Smooth muscle cell (in vitro differentiated cells): ENCODE data around the gene CDK8. TPM values are rescaled to one million over a fixed set of nuclear protein-coding genes. Genes with fewer than 3 reads are reported as not detected.

Experiments used
- DNase-seq: peaks from one replicate; lab custom pipeline; 2025; ENCODE audit not compliant: unreplicated experiment; lab: John Stamatoyannopoulos, UW
- H2AFZ ChIP-seq: fragments of 200-600 bp; sonication (generic); 2 replicates; pipeline ENCODE4 v1.6.0; 2016; ENCODE audit warnings: antibody characterized with exemption, low read depth, mild to moderate bottlenecking
- H3F3A ChIP-seq: fragments of 200-600 bp; sonication (generic); 2 replicates; pipeline ENCODE4 v1.6.0; 2017; ENCODE audit warnings: antibody characterized with exemption, low read depth
- H3K27ac ChIP-seq: fragments of 200-600 bp; sonication (generic); 2 replicates; pipeline ENCODE4 v1.5.1; 2016; ENCODE audit warnings: low read depth, mild to moderate bottlenecking
- H3K27me3 ChIP-seq: fragments of 200-600 bp; sonication (generic); 2 replicates; pipeline ENCODE4 v1.6.1; 2016; ENCODE audit warnings: low read depth, mild to moderate bottlenecking
- H3K36me3 ChIP-seq: fragments of 200-600 bp; sonication (generic); 2 replicates; pipeline ENCODE4 v1.5.1; 2016; ENCODE audit warnings: low read depth
- H3K4me1 ChIP-seq: fragments of 200-600 bp; sonication (generic); 2 replicates; pipeline ENCODE4 v1.5.1; 2016; ENCODE audit warnings: low read depth
- H3K4me2 ChIP-seq: fragments of 200-600 bp; sonication (generic); 2 replicates; pipeline ENCODE4 v1.6.0; 2016; ENCODE audit warnings: mild to moderate bottlenecking
- H3K4me3 ChIP-seq: fragments of 200-600 bp; sonication (generic); 2 replicates; pipeline ENCODE4 v1.5.1; 2016; ENCODE audit warnings: mild to moderate bottlenecking
- H3K79me2 ChIP-seq: fragments of 200-600 bp; sonication (generic); 2 replicates; pipeline ENCODE4 v1.6.0; 2016; ENCODE audit warnings: low read depth, mild to moderate bottlenecking
- H3K9ac ChIP-seq: fragments of 200-600 bp; sonication (generic); 2 replicates; pipeline ENCODE4 v1.6.0; 2016; ENCODE audit warnings: low read depth
- H3K9me3 ChIP-seq: fragments of 200-600 bp; sonication (generic); replicated peaks from 2 replicates; pipeline ENCODE4 v1.5.1; 2016; ENCODE audit warnings: low read depth
- H4K20me1 ChIP-seq: fragments of 200-600 bp; sonication (generic); 2 replicates; pipeline ENCODE4 v1.6.0; 2016; ENCODE audit warnings: low read depth
- CTCF ChIP-seq: fragments of 200-600 bp; sonication (generic); IDR thresholded peaks from 2 replicates; pipeline ENCODE4 v1.5.1; 2017; ENCODE audit warnings: borderline replicate concordance, mild to moderate bottlenecking, antibody characterized with exemption; ENCODE audit not compliant: insufficient read depth, poor library complexity, severe bottlenecking
- WGBS: methylation state at CpG from one replicate; pipeline ENCODE4 v1.1.7; 2016; ENCODE audit warnings: low lambda C conversion rate; 5-methylcytosine and 5-hydroxymethylcytosine counted together
- polyA plus RNA-seq: library from polyadenylated mRNA; unstranded; fragments of >200 nt; fragmentation: Nextera tagmentation; extraction: Ambion mirVana; gene quantifications from 2 replicates; pipeline ENCODE4 v1.2.1, GENCODE V29; 2016
- total RNA-seq: library from RNA; depleted of rRNA; stranded (reverse); fragments of >200 nt; gene quantifications from 2 replicates; pipeline ENCODE4 v1.2.3, GENCODE V29; 2014

CDK8 gene
- total and polyA plus RNA-seq, 2 experiments from 2014 or later, result 12.6 to 45.4 TPM

- peak overlapping the region; percentile 91 for H3K4me2 ChIP-seq
- peak overlapping the region; percentile 96 for H2AFZ ChIP-seq
- peaks cover 27% of the 10 kb centered on the region for H3K79me2 ChIP-seq
- no peaks in the 10 kb centered on the region for H3K9me3 ChIP-seq
- H3K9ac ChIP-seq, result peak overlapping the region; percentile 98
- H3K4me1 ChIP-seq, result peaks cover 24% of the 10 kb centered on the region
- no peaks in the 10 kb centered on the region for H3K27me3 ChIP-seq
- no peak for DNase-seq
- H3K4me3 ChIP-seq, result peak overlapping the region; percentile 95
- H3K27ac ChIP-seq, result peak overlapping the region; percentile 98
- TF ChIP-seq CTCF, result no peak
- H3K36me3 ChIP-seq, result peaks cover 21% of the 10 kb centered on the region
- H4K20me1 ChIP-seq, result peaks cover 20% of the 10 kb centered on the region
- H3F3A ChIP-seq, result peaks cover 18% of the 10 kb centered on the region
- under 1% methylated on average over 16 of the region's 16 CpGs for WGBS
Observed at GRCh38 chr13:26221399-26221720, 32.6 kb upstream of the CDK8 start.

GRCh38 chr13:26221721-26222519, 32.0 kb upstream of the CDK8 start, which contains the start of gene RNF6:
TSS of gene RNF6 (minus strand) at chr13:26222314. CDS start at chr13:26219649, 2,665 bp downstream.
- peaks cover 15% of the 10 kb centered on the region for H3K36me3 ChIP-seq
- H3K27me3 ChIP-seq, result no peaks in the 10 kb centered on the region
- peaks cover 18% of the 10 kb centered on the region for H3F3A ChIP-seq
- peak within 1 kb of the TSS; percentile 91 for H3K4me2 ChIP-seq
- no peaks in the 10 kb centered on the region for H3K9me3 ChIP-seq
- H2AFZ ChIP-seq, result peak within 1 kb of the TSS; percentile 96
- peak; percentile 69 for DNase-seq
- no peak for TF ChIP-seq CTCF
- WGBS, result under 1% methylated on average over 63 of the region's 67 CpGs
- peaks cover 20% of the 10 kb centered on the region for H4K20me1 ChIP-seq
- H3K27ac ChIP-seq, result peak within 1 kb of the TSS; percentile 98
- peak within 1 kb of the TSS; percentile 95 for H3K4me3 ChIP-seq
- peaks cover 27% of the 10 kb centered on the region for H3K79me2 ChIP-seq
- H3K9ac ChIP-seq, result peak within 1 kb of the TSS; percentile 98
- peaks cover 24% of the 10 kb centered on the region for H3K4me1 ChIP-seq

GRCh38 chr13:26222520-26223046, 31.3 kb upstream of the CDK8 start:
- Histone ChIP-seq H3K36me3 (peaks cover 9% of the 10 kb centered on the region), H3K9ac (peak overlapping the region; percentile 98), H3F3A (peaks cover 18% of the 10 kb centered on the region), H3K4me3 (peak overlapping the region; percentile 95), H3K4me1 (peaks cover 24% of the 10 kb centered on the region), H3K4me2 (peak overlapping the region; percentile 91), H3K27me3 (no peaks in the 10 kb centered on the region), H2AFZ (peak overlapping the region; percentile 96), H3K27ac (peak overlapping the region; percentile 98), H3K79me2 (peaks cover 27% of the 10 kb centered on the region), H3K9me3 (no peaks in the 10 kb centered on the region), H4K20me1 (peaks cover 15% of the 10 kb centered on the region)
- WGBS, result 29% methylated on average over 16 of the region's 16 CpGs
- no peak for DNase-seq
- no peak for TF ChIP-seq CTCF
